Measurements from ENCODE around the gene MRAP.
"Not testable (repeated sequence)": the region's sequence is repeated elsewhere in the genome, so short reads cannot be mapped to it uniquely, and the experiment has no call there.

The MRAP gene

GRCh38 chr21:32298658-32299081 lies at the start of gene MRAP:
Gene MRAP (plus strand): TSS chr21:32298855. CDS start chr21:32298972, 117 bp downstream.
- DNase-seq = no peak

- no peak for DNase-seq
Measured at GRCh38 chr21:32249511-32250280, 49.0 kb upstream of the MRAP start.

- DNase-seq = no peak
Measured at GRCh38 chr21:32252136-32252535, 46.5 kb upstream of the MRAP start.

GRCh38 chr21:32253215-32253641 lies 45.4 kb upstream of the MRAP start:
- DNase-seq = no peak

- DNase-seq = peak; percentile 11
Measured at GRCh38 chr21:32256251-32256650, 42.4 kb upstream of the MRAP start.

- peak; percentile 78 for DNase-seq
Measured at GRCh38 chr21:32256873-32257620, 41.6 kb upstream of the MRAP start.

- DNase-seq = peak; percentile 67
Measured at GRCh38 chr21:32257962-32258785, 40.5 kb upstream of the MRAP start.

- DNase-seq = not testable (repeated sequence)
Measured at GRCh38 chr21:32258786-32259048, 39.9 kb upstream of the MRAP start.

- DNase-seq = no peak
Measured at GRCh38 chr21:32260130-32260529, 38.5 kb upstream of the MRAP start.

GRCh38 chr21:32261929-32262328 lies 36.7 kb upstream of the MRAP start:
- no peak for DNase-seq

- not testable (repeated sequence) for DNase-seq
Measured at GRCh38 chr21:32265321-32265720, 33.3 kb upstream of the MRAP start.

GRCh38 chr21:32270748-32271147 lies 27.9 kb upstream of the MRAP start:
- no peak for DNase-seq

- DNase-seq = no peak
Measured at GRCh38 chr21:32276671-32277070, 22.0 kb upstream of the MRAP start.

- DNase-seq = no peak
Measured at GRCh38 chr21:32278103-32278502, 20.6 kb upstream of the MRAP start.

GRCh38 chr21:32278518-32279376 lies 19.9 kb upstream of the MRAP start, which contains the start of gene MIS18A:
Gene MIS18A (minus strand): TSS chr21:32279049. CDS start chr21:32279014, 35 bp downstream.
- DNase-seq = peak; percentile 98

GRCh38 chr21:32279377-32279680 lies 19.3 kb upstream of the MRAP start:
- peak; percentile 50 for DNase-seq

GRCh38 chr21:32281531-32281930 lies 17.1 kb upstream of the MRAP start:
- DNase-seq = no peak

- no peak for DNase-seq
Measured at GRCh38 chr21:32282992-32283391, 15.7 kb upstream of the MRAP start.

- no peak for DNase-seq
Measured at GRCh38 chr21:32285476-32285875, 13.2 kb upstream of the MRAP start.

- DNase-seq = no peak
Measured at GRCh38 chr21:32297449-32297848, 1.2 kb upstream of the MRAP start.

- DNase-seq = no peak
Measured at GRCh38 chr21:32298148-32298559, 501 bp upstream of the MRAP start.

GRCh38 chr21:32299695-32300094 lies 1.0 kb downstream of the MRAP start:
- DNase-seq = no peak
